WTC11 (cell line): Measurements from ENCODE around the gene CDKN2AIPNL. TPM values are rescaled to one million over a fixed set of nuclear protein-coding genes. Genes with fewer than 3 reads are reported as not detected.

Experiments
- ATAC-seq: fragments of 200-7000 bp; cut with Tn5 transposase; 2 replicates; pipeline ENCODE4 v1.10.0; 2021; ENCODE audit warnings: mild to moderate bottlenecking, moderate library complexity
- CTCF ChIA-PET: fragments of 300-600 bp; sonication (Branson Sonifier 250); formaldehyde crosslinking; loops from one replicate; lab custom pipeline; 2021; ENCODE audit warnings: antibody characterized with exemption; lab: Charles Lee
- POLR2A ChIA-PET: fragments of 350-600 bp; sonication (Branson Sonifier 250); formaldehyde crosslinking; loops from one replicate; lab custom pipeline; 2021; ENCODE audit warnings: antibody characterized with exemption; lab: Charles Lee
- DNase-seq: peaks from one replicate; pipeline ENCODE4 v3.0.0; 2021; ENCODE audit warnings: low spot score
- H3K27ac Mint-ChIP-seq: 2 replicates; pipeline ENCODE4 v1.8.0; 2021; ENCODE audit warnings: mixed read lengths
- H3K27me3 Mint-ChIP-seq: 2 replicates; pipeline ENCODE4 v1.8.0; 2021; ENCODE audit warnings: low read depth, mild to moderate bottlenecking, moderate library complexity, mixed read lengths
- H3K36me3 Mint-ChIP-seq: 2 replicates; pipeline ENCODE4 v1.8.0; 2021; ENCODE audit warnings: mixed read lengths
- H3K4me1 Mint-ChIP-seq: 2 replicates; pipeline ENCODE4 v1.8.0; 2022; ENCODE audit warnings: mixed read lengths
- H3K4me3 Mint-ChIP-seq: 2 replicates; pipeline ENCODE4 v1.8.0; 2021; ENCODE audit warnings: mild to moderate bottlenecking, moderate library complexity, mixed read lengths
- H3K9me3 Mint-ChIP-seq: 2 replicates; pipeline ENCODE4 v1.8.0; 2021; ENCODE audit warnings: mixed read lengths
- CBFB ChIP-seq: sonication (generic); formaldehyde crosslinking; IDR thresholded peaks from 2 replicates; pipeline ENCODE4 v1.8.1; 2022; ENCODE audit warnings: mild to moderate bottlenecking, low read depth, missing genetic modification reagents
- E2F4 ChIP-seq: sonication (generic); formaldehyde crosslinking; IDR thresholded peaks from 2 replicates; pipeline ENCODE4 v1.8.1; 2022; ENCODE audit warnings: low read depth, mild to moderate bottlenecking, moderate library complexity, missing genetic modification reagents, borderline replicate concordance
- E2F5 ChIP-seq: sonication (generic); formaldehyde crosslinking; IDR thresholded peaks from 2 replicates; pipeline ENCODE4 v1.8.1; 2022; ENCODE audit warnings: mild to moderate bottlenecking, moderate library complexity, missing genetic modification reagents
- ERG ChIP-seq: fragments of 250-450 bp; sonication (Bioruptor Pico); IDR thresholded peaks from 2 replicates; pipeline ENCODE4 v1.8.0; 2021; ENCODE audit warnings: mild to moderate bottlenecking
- FOXJ3 ChIP-seq: sonication (generic); formaldehyde crosslinking; IDR thresholded peaks from 2 replicates; pipeline ENCODE4 v1.9.0; 2021; ENCODE audit warnings: missing genetic modification reagents, mild to moderate bottlenecking, borderline replicate concordance
- HMGA2 ChIP-seq: fragments of 250-450 bp; sonication (Bioruptor Pico); IDR thresholded peaks from 2 replicates; pipeline ENCODE4 v1.4.0; 2021; ENCODE audit warnings: mild to moderate bottlenecking, moderate library complexity
- IRF1 ChIP-seq: sonication (generic); formaldehyde crosslinking; IDR thresholded peaks from 2 replicates; pipeline ENCODE4 v1.8.0; 2023; ENCODE audit warnings: missing genetic modification reagents
- JUN ChIP-seq: sonication (generic); formaldehyde crosslinking; IDR thresholded peaks from 2 replicates; pipeline ENCODE4 v1.8.0; 2023; ENCODE audit warnings: mild to moderate bottlenecking, missing genetic modification reagents
- PRDM15 ChIP-seq: sonication (generic); formaldehyde crosslinking; IDR thresholded peaks from 2 replicates; pipeline ENCODE4 v1.8.0; 2022; ENCODE audit warnings: missing genetic modification reagents
- SMAD4 ChIP-seq: sonication (generic); formaldehyde crosslinking; IDR thresholded peaks from 2 replicates; pipeline ENCODE4 v1.8.0; 2022; ENCODE audit warnings: mild to moderate bottlenecking, missing genetic modification reagents
- SOX15 ChIP-seq: fragments of 250-450 bp; sonication (Bioruptor Pico); IDR thresholded peaks from 2 replicates; pipeline ENCODE4 v1.9.0; 2021; ENCODE audit warnings: mild to moderate bottlenecking
- SP1 ChIP-seq: sonication (generic); formaldehyde crosslinking; conservative IDR thresholded peaks from 2 replicates; pipeline ENCODE4 v1.8.1; 2022; ENCODE audit warnings: missing genetic modification reagents
- STAT6 ChIP-seq: sonication (generic); formaldehyde crosslinking; conservative IDR thresholded peaks from 2 replicates; pipeline ENCODE4 v1.8.1; 2023; ENCODE audit warnings: mild to moderate bottlenecking, low read depth, missing genetic modification reagents, moderate library complexity
- TEAD4 ChIP-seq: sonication (generic); formaldehyde crosslinking; IDR thresholded peaks from 2 replicates; pipeline ENCODE4 v1.8.0; 2022; ENCODE audit warnings: mild to moderate bottlenecking, missing genetic modification reagents
- ZBTB21 ChIP-seq: sonication (generic); formaldehyde crosslinking; IDR thresholded peaks from 2 replicates; pipeline ENCODE4 v1.8.1; 2023; ENCODE audit warnings: mild to moderate bottlenecking, missing genetic modification reagents, borderline replicate concordance
- ZNF219 ChIP-seq: sonication (generic); formaldehyde crosslinking; IDR thresholded peaks from 2 replicates; pipeline ENCODE4 v1.8.0; 2023; ENCODE audit warnings: missing genetic modification reagents, mild to moderate bottlenecking, borderline replicate concordance
- ZNF232 ChIP-seq: sonication (generic); formaldehyde crosslinking; IDR thresholded peaks from 2 replicates; pipeline ENCODE4 v1.8.0; 2022; ENCODE audit warnings: mild to moderate bottlenecking, missing genetic modification reagents
- ZNF396 ChIP-seq: fragments of 250-450 bp; sonication (Bioruptor Pico); IDR thresholded peaks from 2 replicates; pipeline ENCODE4 v1.8.0; 2021; ENCODE audit warnings: mild to moderate bottlenecking, moderate library complexity, borderline replicate concordance
- total RNA-seq: library from RNA; stranded (reverse); gene quantifications from 3 replicates; pipeline ENCODE4 v1.2.3, GENCODE V29; 2021

Gene CDKN2AIPNL
- total RNA-seq, 1 experiment from 2014 or later = 54.3 TPM

- TF ChIP-seq STAT6 (CRISPR knock-in tag) (no peak), IRF1 (CRISPR knock-in tag) (no peak), JUN (CRISPR knock-in tag) (no peak), PRDM15 (CRISPR knock-in tag) (no peak), SOX15 (no peak), ZNF232 (no peak), ZBTB21 (CRISPR knock-in tag) (no peak), CBFB (CRISPR knock-in tag) (no peak), ERG (no peak), SP1 (CRISPR knock-in tag) (no peak), ZNF219 (CRISPR knock-in tag) (no peak), TEAD4 (CRISPR knock-in tag) (no peak), FOXJ3 (CRISPR knock-in tag) (no peak), SMAD4 (CRISPR knock-in tag) (no peak)
- no peaks in the 10 kb centered on the region; the same call in 1 of the 2 replicates for H3K36me3 Mint-ChIP-seq
- peaks cover 48% of the 10 kb centered on the region for H3K4me1 Mint-ChIP-seq
- H3K9me3 Mint-ChIP-seq = no peaks in the 10 kb centered on the region
- no peak overlapping the region for H3K4me3 Mint-ChIP-seq
- H3K27me3 Mint-ChIP-seq = no peaks in the 10 kb centered on the region
- no peak for ATAC-seq
- DNase-seq = no peak
- CTCF ChIA-PET = interaction anchor here (1.1 to 3.8 kb wide), 4 partner anchors 12 to 101 kb away, joined by 3 to 25 read pairs (median 4); partner anchors contain the start of gene CDKN2AIPNL
- H3K27ac Mint-ChIP-seq = peak overlapping the region; percentile 76
- POLR2A ChIA-PET = interaction anchor here (0.5 to 4.6 kb wide), 5 partner anchors 9 to 479 kb away, joined by 3 to 32 read pairs (median 4); partner anchors contain the start of genes CDKN2AIPNL, JADE2 and PCBD2
These were observed 14.7 kb upstream of the CDKN2AIPNL start for GRCh38 chr5:134426361-134426760.

- Mint-ChIP-seq H3K36me3 (no peaks in the 10 kb centered on the region; the same call in 1 of the 2 replicates), H3K4me1 (peaks cover 28% of the 10 kb centered on the region), H3K4me3 (no peak overlapping the region), H3K9me3 (peaks cover 8% of the 10 kb centered on the region; the same call in 1 of the 2 replicates)
- POLR2A ChIA-PET = no interaction called here
- DNase-seq = no peak
- TF ChIP-seq FOXJ3 (CRISPR knock-in tag) (no peak), CBFB (CRISPR knock-in tag) (no peak), HMGA2 (CRISPR knock-in tag) (no peak), ZNF396 (no peak), E2F5 (CRISPR knock-in tag) (no peak), E2F4 (CRISPR knock-in tag) (no peak)
- TF ChIP-seq, all 79 proteins: peak for 0
- no peak overlapping the region for H3K27ac Mint-ChIP-seq
- CTCF ChIA-PET = no interaction called here
- no peak for ATAC-seq
- H3K27me3 Mint-ChIP-seq = no peaks in the 10 kb centered on the region
These were observed 11.7 kb upstream of the CDKN2AIPNL start for GRCh38 chr5:134423376-134423775.
